HG03565 (cell line): ENCODE results near the gene ELAVL1.

Source experiments
- ATAC-seq: cut with Tn5 transposase; IDR thresholded peaks from one replicate; pipeline ENCODE4 v1.9.1; 2021; ENCODE audit warnings: mild to moderate bottlenecking, moderate library complexity; ENCODE audit not compliant: unreplicated experiment

ELAVL1 gene

DNA sequence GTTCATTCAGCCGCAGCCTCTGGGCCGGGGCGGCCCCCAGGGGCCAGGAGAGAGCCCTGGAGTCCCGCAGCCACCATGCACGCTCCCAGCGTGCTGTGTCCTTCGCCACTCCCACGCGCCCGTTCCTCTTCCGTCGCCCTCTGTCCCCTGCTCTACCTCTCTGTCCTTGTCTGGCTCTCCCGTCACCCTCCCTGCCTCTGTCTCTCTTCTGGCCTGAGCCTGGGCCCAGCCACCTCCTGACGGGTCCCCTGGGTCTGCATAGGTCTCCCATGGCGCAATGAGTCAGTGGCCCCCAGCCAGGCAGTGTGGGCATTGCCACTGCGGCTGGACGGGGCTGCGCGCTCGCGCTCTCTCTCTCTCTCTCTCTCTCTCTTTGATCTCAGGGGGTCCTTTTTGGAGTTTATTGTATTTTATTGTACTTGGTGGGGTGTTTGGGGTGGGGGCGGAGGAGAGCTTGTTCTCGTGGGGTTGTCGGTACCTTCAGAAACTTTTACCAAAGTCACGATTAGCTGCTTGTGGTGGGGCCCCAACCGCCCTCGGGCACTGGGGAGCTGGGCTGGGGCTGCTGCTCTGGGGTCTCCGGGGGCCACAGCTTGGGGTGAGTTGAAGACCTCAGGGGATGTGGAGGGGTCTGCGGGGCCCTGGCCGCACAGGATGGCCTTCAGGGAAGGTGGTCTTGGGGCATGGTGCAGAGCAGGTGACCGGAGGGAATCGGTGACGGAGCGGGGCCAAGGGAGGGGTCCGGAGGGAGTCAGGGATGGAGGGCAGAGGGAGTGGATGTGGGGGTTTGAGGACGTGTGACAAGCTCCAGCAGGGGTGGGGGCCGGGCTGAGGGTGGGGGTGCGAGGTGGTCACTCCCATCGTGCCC, 92.5 kb downstream of the ELAVL1 start:
- no peak for ATAC-seq

DNA sequence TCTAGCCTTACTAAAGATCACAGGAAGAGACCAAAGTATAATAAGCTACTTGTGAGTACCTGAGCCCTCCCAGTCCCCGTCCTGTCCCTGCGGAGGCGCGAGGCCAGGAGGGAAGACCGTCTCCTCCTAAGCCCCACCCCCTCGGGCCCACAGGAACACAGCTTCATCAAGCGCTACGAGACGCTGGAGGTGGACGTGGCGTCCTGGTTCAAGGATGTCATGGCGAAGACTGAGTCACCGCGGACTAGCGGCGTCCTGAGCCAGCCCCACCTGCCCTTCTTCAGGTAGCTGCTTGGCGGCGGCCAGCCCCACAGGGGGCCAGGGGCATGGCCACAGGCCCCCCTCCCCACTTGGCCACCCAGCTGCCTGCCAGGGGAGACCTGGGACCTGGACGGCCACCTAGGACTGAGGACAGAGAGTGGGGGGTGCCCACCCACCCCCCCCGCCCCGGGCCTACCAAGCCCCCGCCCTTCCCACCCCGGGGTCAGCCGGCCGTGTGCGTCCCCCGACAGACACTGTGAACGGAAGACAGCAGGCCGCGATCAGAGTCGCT, 93.2 kb downstream of the ELAVL1 start:
- no peak for ATAC-seq

DNA sequence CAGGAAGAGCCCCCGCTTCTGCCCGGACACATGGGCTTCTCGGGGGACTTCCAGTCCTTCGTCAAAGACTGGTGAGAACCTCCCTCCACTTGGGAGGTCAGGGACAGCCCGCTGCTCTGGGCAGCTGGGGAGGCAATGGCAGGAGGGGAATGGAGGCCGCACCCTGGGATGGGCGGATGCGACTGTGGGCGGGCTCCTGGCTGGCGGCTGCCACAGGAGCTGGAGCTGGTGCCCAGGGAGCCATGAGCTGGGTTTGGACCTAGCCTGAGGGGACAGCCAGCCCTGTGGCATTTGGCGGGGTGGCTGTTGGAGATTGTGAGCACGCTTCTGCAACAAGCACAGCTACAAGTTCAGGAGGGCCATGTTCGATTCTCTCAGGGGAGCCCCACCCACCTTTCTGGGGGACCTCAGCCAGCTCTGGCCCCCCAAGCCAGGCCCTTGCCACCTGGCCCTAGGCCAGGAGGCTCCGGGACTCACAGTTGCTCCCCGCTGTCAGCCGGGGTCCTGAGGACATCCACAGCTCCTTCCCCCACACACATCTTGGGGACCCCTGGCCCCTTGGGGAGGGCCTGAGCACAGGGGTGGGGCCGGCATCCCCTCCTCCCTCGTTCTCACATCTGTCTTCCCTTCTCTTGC, 93.8 kb downstream of the ELAVL1 start:
- ATAC-seq, result no peak

DNA sequence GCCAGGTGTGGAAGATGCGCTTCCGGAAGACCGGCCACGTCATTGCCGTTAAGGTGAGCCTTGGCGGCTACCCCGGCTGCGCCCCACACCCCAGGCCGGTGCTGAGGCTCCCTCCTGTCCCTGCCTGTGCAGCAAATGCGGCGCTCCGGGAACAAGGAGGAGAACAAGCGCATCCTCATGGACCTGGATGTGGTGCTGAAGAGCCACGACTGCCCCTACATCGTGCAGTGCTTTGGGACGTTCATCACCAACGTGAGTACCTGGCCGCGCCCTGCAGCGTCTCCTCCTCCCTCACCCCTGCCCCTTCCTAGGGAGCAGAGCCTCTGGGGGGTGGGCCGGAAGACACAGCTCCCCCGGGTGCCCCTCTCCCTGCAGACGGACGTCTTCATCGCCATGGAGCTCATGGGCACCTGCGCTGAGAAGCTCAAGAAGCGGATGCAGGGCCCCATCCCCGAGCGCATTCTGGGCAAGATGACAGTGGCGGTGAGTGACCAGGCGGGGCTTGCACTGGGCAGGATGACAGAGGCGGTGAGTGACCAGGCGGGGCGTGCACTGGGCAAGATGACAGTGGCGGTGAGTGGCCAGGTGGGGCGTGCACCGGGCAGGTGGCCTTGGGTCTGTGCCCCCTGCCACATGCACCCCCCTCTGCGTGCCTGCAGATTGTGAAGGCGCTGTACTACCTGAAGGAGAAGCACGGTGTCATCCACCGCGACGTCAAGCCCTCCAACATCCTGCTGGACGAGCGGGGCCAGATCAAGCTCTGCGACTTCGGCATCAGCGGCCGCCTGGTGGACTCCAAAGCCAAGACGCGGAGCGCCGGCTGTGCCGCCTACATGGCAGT, 94.9 kb downstream of the ELAVL1 start:
- ATAC-seq, result no peak

DNA sequence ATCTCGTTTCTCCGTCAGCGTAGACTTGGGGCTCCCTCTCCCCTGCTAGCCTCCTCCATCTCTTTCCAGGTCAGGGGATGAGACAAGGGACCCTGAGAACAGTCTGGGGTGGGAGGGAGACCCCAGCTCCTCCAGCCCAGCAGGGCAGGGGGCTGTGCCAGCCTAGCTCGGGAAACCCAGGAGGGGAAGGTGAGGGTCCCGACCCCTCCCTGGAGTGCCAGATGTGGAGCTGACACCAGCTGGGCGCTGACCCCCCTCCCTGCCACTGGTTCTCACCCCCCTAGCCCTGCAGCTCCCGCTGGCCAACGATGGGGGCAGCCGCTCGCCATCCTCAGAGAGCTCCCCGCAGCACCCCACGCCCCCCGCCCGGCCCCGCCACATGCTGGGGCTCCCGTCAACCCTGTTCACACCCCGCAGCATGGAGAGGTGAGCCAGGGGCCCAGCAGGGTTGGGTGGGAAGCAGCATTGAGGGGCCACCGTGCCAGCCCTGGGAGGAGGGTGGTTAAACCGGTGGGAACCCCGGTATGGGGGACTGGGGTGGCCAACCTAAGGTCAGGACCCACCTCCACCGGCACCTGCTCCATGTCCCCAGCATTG, 95.9 kb downstream of the ELAVL1 start:
- ATAC-seq, result no peak

DNA sequence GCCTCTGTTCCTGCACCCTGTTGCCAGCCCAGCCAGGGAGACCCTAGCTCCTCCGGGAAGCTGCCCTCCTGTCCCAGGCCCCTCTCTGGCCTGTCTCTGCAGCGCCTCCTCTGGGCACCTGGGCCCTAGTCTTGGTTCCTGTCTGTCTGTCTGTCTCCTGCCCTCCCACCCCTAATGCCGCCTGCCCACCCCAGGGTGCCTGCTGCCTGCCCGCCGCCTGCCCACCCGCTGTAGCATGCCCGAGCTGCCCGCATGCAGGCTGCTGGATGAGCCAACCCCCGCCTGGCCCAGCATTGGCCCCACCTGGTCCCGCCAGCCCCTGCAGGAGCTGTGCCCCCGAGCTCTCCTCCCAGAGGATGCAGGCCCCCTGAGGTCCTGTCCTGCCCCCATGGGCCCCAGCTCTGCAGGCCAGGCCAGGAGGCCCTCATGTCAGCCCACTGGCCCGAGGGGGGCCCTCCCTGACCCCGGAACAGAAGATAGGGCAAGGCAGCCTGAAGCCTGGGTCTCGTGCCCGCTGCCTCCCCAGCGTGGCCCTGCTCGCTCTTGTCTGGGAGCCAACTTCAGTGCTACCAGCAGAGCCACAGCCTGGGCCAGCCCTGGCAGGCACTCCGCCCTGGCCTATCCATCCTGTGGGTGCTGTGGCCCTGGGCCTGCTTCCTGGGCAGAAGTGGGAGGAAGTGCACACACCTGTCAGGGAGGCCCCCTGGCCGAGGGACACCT, 96.5 kb downstream of the ELAVL1 start:
- ATAC-seq, result no peak
